Neural progenitor cell (in vitro differentiated cells): ENCODE measurements around the gene DDB1. TPM values are rescaled to one million over a fixed set of nuclear protein-coding genes. Genes with fewer than 3 reads are reported as not detected.

Source experiments
- DNase-seq: peaks from one replicate; pipeline ENCODE4 v3.0.0-alpha.2; 2016; ENCODE audit warnings: low spot score
- H2AFZ ChIP-seq: fragments of 200-600 bp; sonication (generic); replicated peaks from 2 replicates; pipeline ENCODE4 v1.6.1; 2016; ENCODE audit warnings: antibody characterized with exemption
- H3F3A ChIP-seq: fragments of 200-600 bp; sonication (generic); 2 replicates; pipeline ENCODE4 v1.6.1; 2016; ENCODE audit warnings: antibody characterized with exemption, low read depth
- H3K27ac ChIP-seq: fragments of 200-600 bp; sonication (generic); 2 replicates; pipeline ENCODE4 v1.5.1; 2016; ENCODE audit warnings: mild to moderate bottlenecking
- H3K27me3 ChIP-seq: fragments of 200-600 bp; sonication (generic); 2 replicates; pipeline ENCODE4 v1.6.1; 2016; ENCODE audit warnings: mild to moderate bottlenecking, moderate library complexity
- H3K36me3 ChIP-seq: fragments of 200-600 bp; sonication (generic); 2 replicates; pipeline ENCODE4 v1.5.1; 2016
- H3K4me1 ChIP-seq: fragments of 200-600 bp; sonication (generic); 2 replicates; pipeline ENCODE4 v1.6.1; 2016; ENCODE audit warnings: mixed run types
- H3K4me2 ChIP-seq: fragments of 200-600 bp; sonication (generic); 2 replicates; pipeline ENCODE4 v1.6.1; 2016
- H3K4me3 ChIP-seq: fragments of 200-600 bp; sonication (generic); 2 replicates; pipeline ENCODE4 v1.5.1; 2016
- H3K79me2 ChIP-seq: fragments of 200-600 bp; sonication (generic); 2 replicates; pipeline ENCODE4 v1.6.1; 2016; ENCODE audit warnings: low read depth
- H3K9ac ChIP-seq: fragments of 200-600 bp; sonication (generic); 2 replicates; pipeline ENCODE4 v1.6.1; 2016
- H3K9me3 ChIP-seq: fragments of 200-600 bp; sonication (generic); 2 replicates; pipeline ENCODE4 v1.5.1; 2016; ENCODE audit warnings: low read depth
- H4K20me1 ChIP-seq: fragments of 200-600 bp; sonication (generic); 2 replicates; pipeline ENCODE4 v1.6.1; 2016; ENCODE audit warnings: low read depth
- H3K27ac Mint-ChIP-seq: 3 replicates; pipeline ENCODE4 v1.8.0; 2021; ENCODE audit warnings: mixed read lengths
- H3K27me3 Mint-ChIP-seq: 2 replicates; pipeline ENCODE4 v1.8.0; 2022; ENCODE audit warnings: low read depth, mild to moderate bottlenecking, inconsistent platforms, moderate library complexity, mixed read lengths; ENCODE audit not compliant: insufficient read depth
- H3K36me3 Mint-ChIP-seq: 3 replicates; pipeline ENCODE4 v1.8.0; 2021; ENCODE audit warnings: mixed read lengths
- H3K4me1 Mint-ChIP-seq: 3 replicates; pipeline ENCODE4 v1.8.0; 2021; ENCODE audit warnings: mixed read lengths
- H3K4me3 Mint-ChIP-seq: 3 replicates; pipeline ENCODE4 v1.8.0; 2021; ENCODE audit warnings: mild to moderate bottlenecking, moderate library complexity, mixed read lengths
- H3K9me3 Mint-ChIP-seq: 3 replicates; pipeline ENCODE4 v1.8.0; 2020; ENCODE audit warnings: mixed read lengths
- CTCF ChIP-seq: fragments of 200-600 bp; sonication (generic); IDR thresholded peaks from 2 replicates; pipeline ENCODE4 v1.5.1; 2017; ENCODE audit warnings: antibody characterized with exemption, mild to moderate bottlenecking
- EZH2 ChIP-seq: fragments of 200-600 bp; sonication (generic); IDR thresholded peaks from 2 replicates; pipeline ENCODE4 v1.6.1; 2017; ENCODE audit warnings: antibody characterized with exemption, mild to moderate bottlenecking, moderate library complexity
- EZH2phosphoT487 ChIP-seq: fragments of 200-600 bp; sonication (generic); IDR thresholded peaks from 2 replicates; pipeline ENCODE4 v1.6.1; 2017; ENCODE audit warnings: antibody characterized with exemption
- total RNA-seq: library from RNA; depleted of rRNA; stranded (reverse); fragments of >200 nt; gene quantifications from 2 replicates; pipeline ENCODE4 v1.2.3, GENCODE V29; 2015; ENCODE audit warnings: low replicate concordance

The DDB1 gene
- total RNA-seq, 1 donor from 2014 or later = 275 TPM

- peak; percentile 46 for TF ChIP-seq EZH2
- no peak for TF ChIP-seq CTCF
- H3K4me1 Mint-ChIP-seq = peaks cover 31% of the 10 kb centered on the region
- H3K36me3 Mint-ChIP-seq = peaks cover 7% of the 10 kb centered on the region
- peaks cover 13% of the 10 kb centered on the region for H3F3A ChIP-seq
- peak within 1 kb of the TSS; percentile 99 for H3K27ac Mint-ChIP-seq
- H3K27me3 Mint-ChIP-seq = peaks cover 4% of the 10 kb centered on the region
- H3K27ac ChIP-seq = peak within 1 kb of the TSS; percentile 99
- H3K4me1 ChIP-seq = peaks cover 10% of the 10 kb centered on the region
- H3K79me2 ChIP-seq = peaks cover 44% of the 10 kb centered on the region
- peak within 1 kb of the TSS; percentile 96 for H3K9ac ChIP-seq
- H3K4me2 ChIP-seq = peak within 1 kb of the TSS; percentile 92
- H3K9me3 Mint-ChIP-seq = no peaks in the 10 kb centered on the region
- H3K9me3 ChIP-seq = no peaks in the 10 kb centered on the region
- H3K4me3 Mint-ChIP-seq = peak within 1 kb of the TSS; percentile 99
- H2AFZ ChIP-seq = peak within 1 kb of the TSS; percentile 83
- peak within 1 kb of the TSS; percentile 90 for H3K4me3 ChIP-seq
- peaks cover 10% of the 10 kb centered on the region for H3K36me3 ChIP-seq
- H3K27me3 ChIP-seq = no peaks in the 10 kb centered on the region
- peak; percentile 96 for DNase-seq
- no peaks in the 10 kb centered on the region for H4K20me1 ChIP-seq
These were observed 29.0 kb upstream of the DDB1 start, which contains the start of the genes CYB561A3 and TMEM138 for GRCh38 chr11:61361741-61362541. Gene CYB561A3 (minus strand): TSS chr11:61361882. CDS start chr11:61356713, 5,169 bp downstream. Gene TMEM138 (plus strand): TSS chr11:61362374. CDS start chr11:61364391, 2,017 bp downstream.

- Mint-ChIP-seq H3K4me3 (peak overlapping the region; percentile 99), H3K4me1 (peaks cover 31% of the 10 kb centered on the region), H3K36me3 (peaks cover 9% of the 10 kb centered on the region), H3K27me3 (peaks cover 4% of the 10 kb centered on the region), H3K9me3 (no peaks in the 10 kb centered on the region), H3K27ac (peak overlapping the region; percentile 99)
- Histone ChIP-seq H3K79me2 (peaks cover 44% of the 10 kb centered on the region), H3K4me2 (peak overlapping the region; percentile 92), H2AFZ (peak overlapping the region; percentile 83), H3K27ac (peak overlapping the region; percentile 99), H3K9ac (peak overlapping the region; percentile 96), H3K4me1 (peaks cover 10% of the 10 kb centered on the region), H3K4me3 (peak overlapping the region; percentile 90), H3K9me3 (no peaks in the 10 kb centered on the region), H3K27me3 (no peaks in the 10 kb centered on the region), H3K36me3 (peaks cover 10% of the 10 kb centered on the region), H3F3A (peaks cover 13% of the 10 kb centered on the region), H4K20me1 (no peaks in the 10 kb centered on the region)
- TF ChIP-seq EZH2phosphoT487 (no peak), EZH2 (no peak), CTCF (no peak)
- DNase-seq = no peak
These were observed 28.4 kb upstream of the DDB1 start for GRCh38 chr11:61361237-61361740.

GRCh38 chr11:61359516-61359915 is 26.6 kb upstream of the DDB1 start:
- Histone ChIP-seq H2AFZ (no peak overlapping the region), H3K9ac (no peak overlapping the region), H3K27me3 (no peaks in the 10 kb centered on the region), H3K4me2 (no peak overlapping the region), H3K27ac (no peak overlapping the region), H3K79me2 (peaks cover 44% of the 10 kb centered on the region), H4K20me1 (no peaks in the 10 kb centered on the region), H3F3A (peaks cover 13% of the 10 kb centered on the region), H3K4me3 (no peak overlapping the region), H3K4me1 (peaks cover 10% of the 10 kb centered on the region), H3K9me3 (no peaks in the 10 kb centered on the region), H3K36me3 (no peaks in the 10 kb centered on the region)
- H3K36me3 Mint-ChIP-seq = peaks cover 9% of the 10 kb centered on the region
- TF ChIP-seq EZH2 = no peak
- H3K4me3 Mint-ChIP-seq = peak overlapping the region; percentile 99
- peaks cover 31% of the 10 kb centered on the region for H3K4me1 Mint-ChIP-seq
- no peaks in the 10 kb centered on the region for H3K9me3 Mint-ChIP-seq
- no peak for DNase-seq
- H3K27me3 Mint-ChIP-seq = peaks cover 6% of the 10 kb centered on the region
- no peak overlapping the region for H3K27ac Mint-ChIP-seq

GRCh38 chr11:61358566-61358965 is 25.7 kb upstream of the DDB1 start:
- Histone ChIP-seq H2AFZ (no peak overlapping the region), H3K4me2 (no peak overlapping the region), H3F3A (peaks cover 13% of the 10 kb centered on the region), H3K27ac (no peak overlapping the region), H3K9me3 (no peaks in the 10 kb centered on the region), H3K27me3 (no peaks in the 10 kb centered on the region), H4K20me1 (no peaks in the 10 kb centered on the region), H3K79me2 (peaks cover 34% of the 10 kb centered on the region), H3K4me1 (peaks cover 10% of the 10 kb centered on the region), H3K36me3 (no peaks in the 10 kb centered on the region), H3K4me3 (no peak overlapping the region), H3K9ac (no peak overlapping the region)
- DNase-seq = no peak
- peaks cover 9% of the 10 kb centered on the region for H3K36me3 Mint-ChIP-seq
- H3K4me3 Mint-ChIP-seq = no peak overlapping the region
- no peak overlapping the region for H3K27ac Mint-ChIP-seq
- H3K27me3 Mint-ChIP-seq = peaks cover 6% of the 10 kb centered on the region
- TF ChIP-seq EZH2phosphoT487 (no peak), EZH2 (no peak), CTCF (no peak)
- H3K4me1 Mint-ChIP-seq = peaks cover 28% of the 10 kb centered on the region
- no peaks in the 10 kb centered on the region for H3K9me3 Mint-ChIP-seq
